Thoracic aorta (tissue), 2 donors: Measurements from ENCODE around the gene PDE8B. TPM values are rescaled to one million over a fixed set of nuclear protein-coding genes. Genes with fewer than 3 reads are reported as not detected.

ENCODE experiments used
- ATAC-seq: fragments of 150-250 bp; one replicate; pipeline ENCODE4 v1.8.0; 2017; ENCODE audit warnings: low read depth; ENCODE audit not compliant: insufficient number of reproducible peaks, low FRiP score
- DNase-seq: peaks from one replicate; pipeline ENCODE4 v3.0.0-alpha.2; 2020; ENCODE audit warnings: low spot score
- H3K27ac ChIP-seq, 2 donors: fragments of 200-600 bp; sonication (generic); 1 replicate in 1 of 2; 2 replicates in 1 of 2; pipeline ENCODE4 v1.5.1; 2016; ENCODE audit warnings: mild to moderate bottlenecking in 2 of 2, moderate library complexity in 2 of 2
- H3K27me3 ChIP-seq: fragments of 200-600 bp; sonication (generic); replicated peaks from 2 replicates; pipeline ENCODE4 v1.6.0; 2016; ENCODE audit warnings: mild to moderate bottlenecking; ENCODE audit not compliant: insufficient read depth
- H3K36me3 ChIP-seq: fragments of 200-600 bp; sonication (generic); one replicate; pipeline ENCODE4 v1.5.1; 2016
- H3K4me1 ChIP-seq, 2 donors: fragments of 200-600 bp; sonication (generic); 1 replicate in 1 of 2; 2 replicates in 1 of 2; pipeline versions ENCODE4 v1.5.1 to v1.6.0; 2016; ENCODE audit warnings: low read depth in 2 of 2, mild to moderate bottlenecking in 1 of 2; ENCODE audit not compliant: control insufficient read depth in 1 of 2
- H3K4me3 ChIP-seq: fragments of 200-600 bp; sonication (generic); 2 replicates; pipeline ENCODE4 v1.5.1; 2016; ENCODE audit warnings: mild to moderate bottlenecking
- H3K9me3 ChIP-seq: fragments of 200-600 bp; sonication (generic); 2 replicates; pipeline ENCODE4 v1.5.1; 2016
- total RNA-seq, 2 donors: library from RNA; depleted of rRNA; stranded (reverse); fragments of >200 nt; gene quantifications; one replicate each; pipeline versions ENCODE4 v1.1.0 to v1.2.3, GENCODE V29; 2016
- TF ChIP-seq, protein P1 (sequence below): fragments of 200-600 bp; sonication (generic); IDR thresholded peaks from one replicate; pipeline ENCODE4 v1.5.1; 2019; ENCODE audit warnings: antibody characterized with exemption

The PDE8B gene
- total RNA-seq, 2 donors from 2014 or later, result 22.7 to 59.8 TPM

- TF ChIP-seq, protein P1, sequence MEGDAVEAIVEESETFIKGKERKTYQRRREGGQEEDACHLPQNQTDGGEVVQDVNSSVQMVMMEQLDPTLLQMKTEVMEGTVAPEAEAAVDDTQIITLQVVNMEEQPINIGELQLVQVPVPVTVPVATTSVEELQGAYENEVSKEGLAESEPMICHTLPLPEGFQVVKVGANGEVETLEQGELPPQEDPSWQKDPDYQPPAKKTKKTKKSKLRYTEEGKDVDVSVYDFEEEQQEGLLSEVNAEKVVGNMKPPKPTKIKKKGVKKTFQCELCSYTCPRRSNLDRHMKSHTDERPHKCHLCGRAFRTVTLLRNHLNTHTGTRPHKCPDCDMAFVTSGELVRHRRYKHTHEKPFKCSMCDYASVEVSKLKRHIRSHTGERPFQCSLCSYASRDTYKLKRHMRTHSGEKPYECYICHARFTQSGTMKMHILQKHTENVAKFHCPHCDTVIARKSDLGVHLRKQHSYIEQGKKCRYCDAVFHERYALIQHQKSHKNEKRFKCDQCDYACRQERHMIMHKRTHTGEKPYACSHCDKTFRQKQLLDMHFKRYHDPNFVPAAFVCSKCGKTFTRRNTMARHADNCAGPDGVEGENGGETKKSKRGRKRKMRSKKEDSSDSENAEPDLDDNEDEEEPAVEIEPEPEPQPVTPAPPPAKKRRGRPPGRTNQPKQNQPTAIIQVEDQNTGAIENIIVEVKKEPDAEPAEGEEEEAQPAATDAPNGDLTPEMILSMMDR, result no peak
- no peaks in the 10 kb centered on the region for H3K27me3 ChIP-seq
- no peaks in the 10 kb centered on the region for H3K36me3 ChIP-seq
- no peak overlapping the region for H3K27ac ChIP-seq
- H3K4me3 ChIP-seq, result no peak overlapping the region
- H3K4me1 ChIP-seq, result peaks cover 0 to 2% of the 10 kb centered on the region in 2 donors
- no peak for ATAC-seq
- no peaks in the 10 kb centered on the region for H3K9me3 ChIP-seq
- no peak for DNase-seq
Measured at GRCh38 chr5:77339337-77339890, 128.9 kb downstream of the PDE8B start.

DNA sequence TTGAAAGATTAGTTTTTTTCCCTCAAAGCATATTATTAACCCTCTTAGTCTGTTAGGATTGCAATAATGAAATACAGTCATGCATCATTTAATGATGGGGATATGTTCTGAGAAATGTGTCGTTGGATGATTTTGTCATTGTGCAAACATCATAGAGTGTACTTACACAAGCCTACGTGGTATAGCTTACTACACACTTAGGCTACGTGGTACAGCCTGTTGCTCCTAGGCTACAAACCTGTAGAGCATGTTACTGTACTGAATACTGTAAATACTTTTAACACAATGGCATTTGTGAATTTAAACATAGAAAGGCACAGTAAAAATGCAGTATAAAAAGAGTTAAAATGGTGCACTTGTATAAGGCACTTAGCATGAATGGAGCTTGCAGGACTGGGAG, 132.7 kb downstream of the PDE8B start:
- Histone ChIP-seq H3K27me3 (no peaks in the 10 kb centered on the region), H3K27ac (no peak overlapping the region), H3K4me1 (no peaks in the 10 kb centered on the region), H3K9me3 (no peaks in the 10 kb centered on the region), H3K36me3 (no peaks in the 10 kb centered on the region), H3K4me3 (no peak overlapping the region)
- TF ChIP-seq, protein P1, result no peak
- no peak for ATAC-seq
- DNase-seq, result no peak

DNA sequence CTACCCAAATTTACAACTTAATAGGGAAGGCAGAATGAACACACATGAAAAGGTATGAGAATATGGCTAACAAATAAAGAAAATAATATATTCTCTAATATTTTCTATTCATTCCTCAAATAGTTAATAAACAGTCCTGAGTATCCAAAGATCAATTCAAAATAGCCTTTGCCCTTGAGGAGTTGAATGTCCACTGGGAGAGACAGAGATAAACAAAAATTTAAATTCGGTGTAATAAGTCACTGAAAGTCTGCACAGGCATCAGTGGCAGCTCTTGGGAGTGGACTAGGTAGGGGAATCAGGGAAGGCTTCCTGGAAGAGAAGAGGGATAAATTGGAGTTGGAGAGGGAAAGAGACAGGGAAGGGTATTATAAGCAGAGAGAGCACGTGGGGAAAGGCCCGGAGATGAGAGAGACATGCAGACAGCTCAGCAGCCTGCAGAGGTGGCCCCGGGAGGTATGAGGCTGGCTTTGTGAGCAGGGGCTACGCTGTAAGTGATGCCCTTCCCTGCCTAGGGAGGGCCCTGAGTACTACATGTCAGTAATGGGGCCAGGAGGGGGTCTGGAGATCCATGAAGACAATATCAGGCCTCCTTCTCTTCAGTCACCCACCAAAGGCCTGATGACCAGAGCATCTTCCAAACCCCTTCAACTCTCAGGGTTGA, 137.1 kb downstream of the PDE8B start:
- no peaks in the 10 kb centered on the region for H3K36me3 ChIP-seq
- no peaks in the 10 kb centered on the region for H3K9me3 ChIP-seq
- no peaks in the 10 kb centered on the region for H3K4me1 ChIP-seq
- no peak for DNase-seq
- H3K4me3 ChIP-seq, result no peak overlapping the region
- no peak for ATAC-seq
- H3K27ac ChIP-seq, result no peak overlapping the region
- H3K27me3 ChIP-seq, result no peaks in the 10 kb centered on the region
- TF ChIP-seq, protein P1, result no peak

- no peaks in the 10 kb centered on the region for H3K9me3 ChIP-seq
- no peaks in the 10 kb centered on the region for H3K27me3 ChIP-seq
- peaks cover 9 to 35% of the 10 kb centered on the region in 2 donors for H3K4me1 ChIP-seq
- TF ChIP-seq, protein P1, result no peak
- DNase-seq (no peak), ATAC-seq (no peak)
- H3K36me3 ChIP-seq, result no peaks in the 10 kb centered on the region
- no peak overlapping the region for H3K4me3 ChIP-seq
- H3K27ac ChIP-seq, result no peak overlapping the region
Measured at GRCh38 chr5:77353251-77353650, 142.8 kb downstream of the PDE8B start.

DNA sequence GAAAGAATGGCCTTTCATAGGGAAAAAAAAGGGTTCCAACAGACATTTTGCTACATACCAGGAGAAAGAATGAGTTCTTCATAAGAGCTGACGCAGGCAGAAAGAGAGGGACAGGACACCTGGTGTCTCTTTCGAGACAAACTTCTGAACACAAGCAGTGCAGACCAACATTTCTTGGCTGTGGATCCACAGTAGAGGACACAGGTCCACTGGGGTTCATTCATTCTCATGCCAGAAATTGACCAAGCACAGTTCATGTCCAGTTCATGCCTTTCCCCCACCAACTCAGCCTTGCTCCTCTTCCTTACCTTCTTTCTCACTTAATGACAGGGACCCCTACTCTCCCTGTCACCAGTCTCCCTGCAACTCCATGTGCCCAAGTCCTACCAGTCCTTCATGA, 144.0 kb downstream of the PDE8B start:
- H3K27ac ChIP-seq, result peak overlapping the region; percentile 39 to 77

More for the DNA sequence above, 144.0 kb downstream of the PDE8B start:
- Histone ChIP-seq H3K27me3 (no peaks in the 10 kb centered on the region), H3K9me3 (no peaks in the 10 kb centered on the region), H3K4me1 (peaks cover 15 to 47% of the 10 kb centered on the region in 2 donors), H3K36me3 (no peaks in the 10 kb centered on the region), H3K4me3 (no peak overlapping the region)
- TF ChIP-seq, protein P1, result no peak
- DNase-seq, result no peak
- ATAC-seq, result no peak
